ENCODE results near the gene ATP2B2. TPM values are rescaled to one million over a fixed set of nuclear protein-coding genes. Genes with fewer than 3 reads are reported as not detected.

Gene ATP2B2
- total RNA-seq, 1 donor from 2014 or later = 0.06 TPM

DNA sequence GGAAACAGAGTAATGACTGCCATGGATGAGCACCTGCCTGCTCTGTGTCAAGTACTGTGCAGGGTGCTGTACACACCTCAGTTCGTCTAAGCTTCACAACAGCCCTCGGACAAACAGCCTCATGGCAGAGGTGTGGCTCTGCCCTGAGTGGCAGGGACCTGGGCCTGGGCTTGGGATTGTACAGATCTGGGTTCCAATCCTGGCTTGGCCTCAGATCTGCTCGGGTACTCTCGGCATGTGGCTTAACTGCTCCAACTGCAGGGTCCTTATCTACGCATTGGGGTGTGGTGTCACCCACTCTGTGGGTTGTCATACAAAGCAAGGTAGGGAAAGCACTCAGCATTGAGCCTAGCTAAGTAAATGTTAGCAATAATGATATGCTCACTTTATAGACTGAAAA, 137.9 kb downstream of the ATP2B2 start:
- H3K9me3 ChIP-seq = no peaks in the 10 kb centered on the region
- intact Hi-C loops (cut with DNase I) = no loop called here
- no peaks in the 10 kb centered on the region for H3K36me3 ChIP-seq
- H3K4me1 ChIP-seq = no peaks in the 10 kb centered on the region
- ATAC-seq (no peak), DNase-seq (no peak)
- no peak overlapping the region for H3K27ac ChIP-seq
- no peak overlapping the region for H3K4me3 ChIP-seq
- TF ChIP-seq, protein P1, sequence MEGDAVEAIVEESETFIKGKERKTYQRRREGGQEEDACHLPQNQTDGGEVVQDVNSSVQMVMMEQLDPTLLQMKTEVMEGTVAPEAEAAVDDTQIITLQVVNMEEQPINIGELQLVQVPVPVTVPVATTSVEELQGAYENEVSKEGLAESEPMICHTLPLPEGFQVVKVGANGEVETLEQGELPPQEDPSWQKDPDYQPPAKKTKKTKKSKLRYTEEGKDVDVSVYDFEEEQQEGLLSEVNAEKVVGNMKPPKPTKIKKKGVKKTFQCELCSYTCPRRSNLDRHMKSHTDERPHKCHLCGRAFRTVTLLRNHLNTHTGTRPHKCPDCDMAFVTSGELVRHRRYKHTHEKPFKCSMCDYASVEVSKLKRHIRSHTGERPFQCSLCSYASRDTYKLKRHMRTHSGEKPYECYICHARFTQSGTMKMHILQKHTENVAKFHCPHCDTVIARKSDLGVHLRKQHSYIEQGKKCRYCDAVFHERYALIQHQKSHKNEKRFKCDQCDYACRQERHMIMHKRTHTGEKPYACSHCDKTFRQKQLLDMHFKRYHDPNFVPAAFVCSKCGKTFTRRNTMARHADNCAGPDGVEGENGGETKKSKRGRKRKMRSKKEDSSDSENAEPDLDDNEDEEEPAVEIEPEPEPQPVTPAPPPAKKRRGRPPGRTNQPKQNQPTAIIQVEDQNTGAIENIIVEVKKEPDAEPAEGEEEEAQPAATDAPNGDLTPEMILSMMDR (IDR thresholded peaks at IDR 0.05) = no peak
- no peaks in the 10 kb centered on the region for H3K27me3 ChIP-seq

DNA sequence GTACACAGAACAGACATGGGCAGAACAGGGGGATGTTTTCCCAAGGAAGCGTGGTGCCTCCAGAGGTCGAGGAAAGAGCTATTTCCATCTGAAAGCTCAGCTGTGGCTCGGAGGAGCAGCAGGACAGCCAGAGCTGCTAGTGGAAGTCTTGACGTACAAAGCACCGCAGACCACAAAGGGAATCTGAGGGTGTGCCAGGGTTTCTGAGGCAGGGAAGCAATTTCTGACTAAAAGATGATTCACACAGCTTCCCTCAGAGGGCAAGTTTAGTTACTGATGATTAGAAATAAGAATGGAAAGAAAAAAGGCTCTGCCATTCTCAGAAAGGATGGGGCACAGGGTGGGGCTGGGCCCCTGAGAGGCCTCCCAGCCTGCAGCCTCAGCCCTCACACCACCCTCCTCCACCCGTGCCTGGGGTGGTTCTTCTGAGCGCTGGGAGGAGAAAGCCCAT, 138.7 kb downstream of the ATP2B2 start:
- TF ChIP-seq, protein P1 (IDR thresholded peaks at IDR 0.05) = no peak
- DNase-seq (no peak), ATAC-seq (no peak)
- Histone ChIP-seq H3K27ac (no peak overlapping the region), H3K27me3 (no peaks in the 10 kb centered on the region), H3K9me3 (no peaks in the 10 kb centered on the region), H3K36me3 (no peaks in the 10 kb centered on the region), H3K4me3 (no peak overlapping the region), H3K4me1 (no peaks in the 10 kb centered on the region)
- intact Hi-C loops (cut with DNase I) = no loop called here

DNA sequence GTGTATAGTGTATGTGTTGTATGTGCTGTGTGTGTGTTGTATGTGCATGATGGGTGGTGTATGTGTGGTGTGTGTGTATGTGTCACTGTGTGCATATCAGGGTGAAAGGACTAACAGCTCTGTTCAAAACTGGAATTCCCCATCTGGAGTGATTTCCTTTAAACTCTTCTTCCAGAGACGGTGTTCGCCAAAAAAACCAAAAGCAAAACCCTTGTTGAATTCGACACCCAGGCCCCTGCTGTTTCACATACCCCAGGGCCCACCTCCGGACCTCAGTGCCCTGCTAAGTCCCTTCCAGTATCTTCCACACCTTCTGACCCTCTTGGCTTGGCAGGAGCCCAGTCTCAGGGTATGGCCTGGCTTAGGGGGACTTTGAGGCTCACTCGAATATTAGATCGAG, 139.6 kb downstream of the ATP2B2 start:
- no peaks in the 10 kb centered on the region for H3K9me3 ChIP-seq
- ATAC-seq = no peak

DNA sequence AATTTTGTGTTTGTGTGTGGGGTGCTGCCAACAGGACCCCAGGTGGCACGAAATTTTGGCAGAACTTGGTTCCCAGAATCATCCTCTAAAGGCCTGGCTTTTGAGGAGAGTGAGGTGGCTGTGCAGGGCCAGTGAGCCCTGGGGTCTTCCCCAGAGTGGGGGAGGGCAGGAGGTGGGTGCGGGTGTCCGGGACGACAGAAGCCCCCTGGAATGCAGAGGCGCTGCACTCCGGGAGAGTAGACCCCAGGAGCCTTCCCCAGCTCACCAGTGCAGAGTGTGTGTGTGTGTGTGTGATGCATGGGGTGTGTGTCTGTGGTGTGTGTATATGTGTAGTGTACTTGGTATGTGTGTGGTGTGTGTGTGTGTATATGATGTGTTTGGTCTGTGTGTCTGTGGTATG, 140.1 kb downstream of the ATP2B2 start:
- TF ChIP-seq, protein P1 (IDR thresholded peaks at IDR 0.05) = no peak

More for the DNA sequence above, 139.6 kb downstream of the ATP2B2 start:
- Histone ChIP-seq H3K4me1 (no peaks in the 10 kb centered on the region), H3K27ac (no peak overlapping the region), H3K4me3 (no peak overlapping the region), H3K27me3 (no peaks in the 10 kb centered on the region), H3K36me3 (no peaks in the 10 kb centered on the region)
- intact Hi-C loops (cut with DNase I) = no loop called here
- TF ChIP-seq, protein P1 (IDR thresholded peaks at IDR 0.05) = no peak
- no peak for DNase-seq

DNA sequence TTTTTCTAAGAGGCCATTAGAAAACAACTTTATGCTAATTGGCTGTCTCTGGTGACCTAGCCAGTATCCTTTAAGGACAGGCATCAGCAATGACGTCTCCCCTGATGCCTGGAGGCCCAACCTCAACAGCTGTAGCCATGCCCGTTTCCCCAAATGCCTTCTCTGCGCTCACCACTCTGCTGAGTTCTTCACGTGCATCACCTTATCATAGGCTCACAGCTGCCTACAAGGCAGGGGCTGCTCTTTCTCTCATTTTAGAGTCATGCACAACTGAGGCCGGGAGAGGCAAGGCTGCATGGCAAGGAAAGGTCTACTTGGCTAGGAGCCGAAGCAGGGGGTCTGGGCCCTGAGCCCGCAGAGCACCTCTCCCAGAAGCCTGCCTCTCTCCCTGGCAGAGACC, 140.6 kb downstream of the ATP2B2 start:
- H3K4me3 ChIP-seq = no peak overlapping the region
- no peak overlapping the region for H3K27ac ChIP-seq
- intact Hi-C loops (cut with DNase I) = no loop called here
- H3K4me1 ChIP-seq = no peaks in the 10 kb centered on the region
- no peaks in the 10 kb centered on the region for H3K27me3 ChIP-seq
- TF ChIP-seq, protein P1 (IDR thresholded peaks at IDR 0.05) = no peak
- DNase-seq (no peak), ATAC-seq (no peak)
- no peaks in the 10 kb centered on the region for H3K36me3 ChIP-seq
- no peaks in the 10 kb centered on the region for H3K9me3 ChIP-seq

More for the DNA sequence above, 140.1 kb downstream of the ATP2B2 start:
- Histone ChIP-seq H3K4me3 (no peak overlapping the region), H3K36me3 (no peaks in the 10 kb centered on the region), H3K27ac (no peak overlapping the region), H3K4me1 (no peaks in the 10 kb centered on the region), H3K9me3 (no peaks in the 10 kb centered on the region), H3K27me3 (no peaks in the 10 kb centered on the region)
- DNase-seq (no peak), ATAC-seq (no peak)
- intact Hi-C loops (cut with DNase I) = no loop called here

DNA sequence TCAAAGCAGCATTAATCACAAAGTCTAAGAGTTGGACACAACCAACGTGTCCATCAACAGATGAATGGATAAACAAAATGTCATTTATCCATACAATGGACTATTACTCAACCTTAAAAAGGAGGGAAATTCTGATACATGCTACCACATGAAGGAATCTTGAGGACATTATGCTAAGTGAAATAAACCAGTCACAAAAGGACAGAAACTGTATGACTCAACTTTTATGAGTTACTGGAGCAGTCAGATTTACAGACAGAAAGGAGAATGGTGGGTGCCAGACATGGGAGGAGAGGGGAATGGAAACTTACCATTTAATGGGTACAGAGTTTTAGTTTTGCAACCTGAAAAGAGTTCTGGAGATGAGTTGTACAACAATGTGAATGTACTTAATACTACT, 141.5 kb downstream of the ATP2B2 start:
- H3K4me3 ChIP-seq = no peak overlapping the region
- ATAC-seq (no peak), DNase-seq (no peak)
- H3K36me3 ChIP-seq = no peaks in the 10 kb centered on the region
- no peaks in the 10 kb centered on the region for H3K4me1 ChIP-seq
- TF ChIP-seq, protein P1 (IDR thresholded peaks at IDR 0.05) = no peak
- H3K9me3 ChIP-seq = no peaks in the 10 kb centered on the region
- H3K27ac ChIP-seq = no peak overlapping the region
- no peaks in the 10 kb centered on the region for H3K27me3 ChIP-seq
- intact Hi-C loops (cut with DNase I) = no loop called here

Measured in upper lobe of right lung (tissue), 1 donor.